H1 (cell line): ENCODE measurements around the gene MXD3. TPM values are rescaled to one million over a fixed set of nuclear protein-coding genes. Genes with fewer than 3 reads are reported as not detected.

Source experiments
- CTCF ChIA-PET: fragments of 300-600 bp; sonication (Branson Sonifier 250); formaldehyde crosslinking; loops from one replicate; lab custom pipeline; 2021; ENCODE audit not compliant: partially characterized antibody; lab: Charles Lee
- POLR2A ChIA-PET: fragments of 300-600 bp; sonication (Branson Sonifier 250); formaldehyde crosslinking; loops from one replicate; lab custom pipeline; 2021; ENCODE audit warnings: inconsistent platforms; ENCODE audit not compliant: partially characterized antibody; lab: Charles Lee
- DNase-seq, 2 experiments: peaks; one replicate each; pipeline versions ENCODE4 v3.0.0 to v3.0.0-alpha.2; 2010 to 2022; ENCODE audit warnings: low spot score in 2 of 2, low read depth in 1 of 2, mixed read lengths in 1 of 2
- FAIRE-seq: peaks from 2 replicates; lab custom pipeline; 2011; peaks lifted over from hg19 to GRCh38; lab: Jason Lieb, UNC
- H2AFZ ChIP-seq: 2 replicates; pipeline ENCODE4 v1.8.1; 2012; ENCODE audit warnings: low read length, inconsistent platforms
- H2AK5ac ChIP-seq: 2 replicates; pipeline ENCODE4 v1.6.1; 2013; ENCODE audit warnings: low read depth, low read length
- H2BK120ac ChIP-seq: replicated peaks from 2 replicates; pipeline ENCODE3; 2013; ENCODE audit warnings: low read depth, low read length, inconsistent platforms
- H2BK12ac ChIP-seq: 2 replicates; pipeline ENCODE4 v1.6.1; 2013; ENCODE audit warnings: low read depth, low read length
- H2BK15ac ChIP-seq: 2 replicates; pipeline ENCODE4 v1.6.1; 2013; ENCODE audit warnings: low read length
- H2BK20ac ChIP-seq: 2 replicates; pipeline ENCODE4 v1.6.1; 2013; ENCODE audit warnings: low read length
- H2BK5ac ChIP-seq: 2 replicates; pipeline ENCODE4 v1.6.1; 2013; ENCODE audit warnings: low read depth, low read length
- H3K14ac ChIP-seq: 2 replicates; pipeline ENCODE4 v1.6.1; 2013; ENCODE audit warnings: inconsistent platforms; ENCODE audit not compliant: insufficient read length
- H3K18ac ChIP-seq: 2 replicates; pipeline ENCODE4 v1.6.1; 2013; ENCODE audit warnings: low read length; ENCODE audit errors: extremely low read depth
- H3K23ac ChIP-seq: 2 replicates; pipeline ENCODE4 v1.6.1; 2013; ENCODE audit warnings: inconsistent platforms; ENCODE audit not compliant: insufficient read length
- H3K23me2 ChIP-seq: 2 replicates; pipeline ENCODE4 v1.6.1; 2013; ENCODE audit warnings: low read depth, low read length
- H3K27ac ChIP-seq: 2 replicates; pipeline ENCODE4 v1.6.1; 2011; ENCODE audit warnings: low read depth, low read length, inconsistent platforms
- H3K27me3 ChIP-seq, 4 experiments: replicated peaks in 1 of 4; 1 replicate in 1 of 4; 2 replicates in 3 of 4; pipeline versions ENCODE4 v1.6.1 to v1.8.1; 2011 to 2013; ENCODE audit warnings: low read length in 3 of 4, mild to moderate bottlenecking in 3 of 4, inconsistent platforms in 2 of 4, mixed read lengths in 2 of 4, moderate library complexity in 1 of 4; ENCODE audit not compliant: control insufficient read depth in 3 of 4, insufficient read depth in 3 of 4; ENCODE audit errors: extremely low read depth in 1 of 4
- H3K36me3 ChIP-seq, 4 experiments: 2 replicates each; pipeline versions ENCODE4 v1.6.1 to v1.8.1; 2011 to 2013; ENCODE audit warnings: mild to moderate bottlenecking in 4 of 4, low read length in 3 of 4, moderate library complexity in 2 of 4, control low read depth in 1 of 4, inconsistent platforms in 1 of 4; ENCODE audit not compliant: insufficient read depth in 4 of 4, control insufficient read depth in 2 of 4
- H3K4ac ChIP-seq: replicated peaks from 2 replicates; pipeline ENCODE3; 2013; ENCODE audit warnings: low read length, low read depth, mixed read lengths, inconsistent platforms; ENCODE audit not compliant: insufficient read length
- H3K4me1 ChIP-seq, 4 experiments: replicated peaks in 1 of 4; 1 replicate in 1 of 4; 2 replicates in 3 of 4; pipeline versions ENCODE4 v1.6.1 to v1.8.1; 2011 to 2013; ENCODE audit warnings: low read length in 3 of 4, inconsistent platforms in 2 of 4, mixed read lengths in 1 of 4; ENCODE audit not compliant: insufficient read depth in 4 of 4, control insufficient read depth in 3 of 4
- H3K4me2 ChIP-seq, 2 experiments: 2 replicates each; pipeline versions ENCODE4 v1.6.1 to v1.8.1; 2011 to 2013; ENCODE audit warnings: low read depth in 2 of 2, low read length in 2 of 2, control low read depth in 1 of 2, inconsistent platforms in 1 of 2, mild to moderate bottlenecking in 1 of 2; ENCODE audit not compliant: insufficient read depth in 1 of 2
- H3K4me3 ChIP-seq, 4 experiments: fragments of 200-600, 300-600 bp in 1 of 4; sonication (generic), shearing (Covaris generic), sonication (Bioruptor Twin) in 1 of 4; 2 replicates each; pipeline versions ENCODE4 v1.5.1 to v1.8.1; 2011 to 2016; ENCODE audit warnings: low read length in 4 of 4, low read depth in 3 of 4, control low read depth in 2 of 4, inconsistent platforms in 2 of 4, mild to moderate bottlenecking in 2 of 4, mixed read lengths in 1 of 4, moderate library complexity in 1 of 4; ENCODE audit not compliant: insufficient read depth in 2 of 4; ENCODE audit errors: extremely low read depth in 1 of 4
- H3K56ac ChIP-seq: replicated peaks from 2 replicates; pipeline ENCODE3; 2013; ENCODE audit warnings: low read depth, mild to moderate bottlenecking, mixed read lengths, low read length, inconsistent platforms; ENCODE audit not compliant: insufficient read length
- H3K79me1 ChIP-seq: 2 replicates; pipeline ENCODE4 v1.6.1; 2013; ENCODE audit warnings: low read depth, low read length, control low read depth
- H3K79me2 ChIP-seq, 2 experiments: 2 replicates each; pipeline versions ENCODE4 v1.6.1 to v1.8.1; 2012 to 2013; ENCODE audit warnings: low read length in 2 of 2, mild to moderate bottlenecking in 2 of 2, inconsistent platforms in 1 of 2; ENCODE audit not compliant: insufficient read depth in 2 of 2, control insufficient read depth in 1 of 2
- H3K9ac ChIP-seq, 4 experiments: replicated peaks in 1 of 4; 1 replicate in 1 of 4; 2 replicates in 3 of 4; pipeline versions ENCODE4 v1.6.1 to v1.8.1; 2011 to 2013; ENCODE audit warnings: low read depth in 3 of 4, low read length in 3 of 4, control low read depth in 2 of 4, mild to moderate bottlenecking in 2 of 4, moderate library complexity in 2 of 4, inconsistent platforms in 1 of 4; ENCODE audit errors: extremely low read depth in 1 of 4
- H3K9me3 ChIP-seq, 2 experiments: 2 replicates each; pipeline versions ENCODE4 v1.6.1 to v1.8.1; 2012 to 2013; ENCODE audit warnings: mild to moderate bottlenecking in 2 of 2, moderate library complexity in 2 of 2, control low read depth in 1 of 2, inconsistent platforms in 1 of 2, low read depth in 1 of 2, low read length in 1 of 2, mixed read lengths in 1 of 2; ENCODE audit not compliant: insufficient read depth in 2 of 2
- H4K20me1 ChIP-seq, 2 experiments: replicated peaks in 1 of 2; 2 replicates each; pipeline versions ENCODE3 to v1.8.1; 2011 to 2013; ENCODE audit warnings: inconsistent platforms in 2 of 2, low read length in 2 of 2, mild to moderate bottlenecking in 1 of 2; ENCODE audit not compliant: insufficient read depth in 2 of 2, control insufficient read depth in 1 of 2
- H4K5ac ChIP-seq: 2 replicates; pipeline ENCODE4 v1.6.1; 2013; ENCODE audit warnings: low read length, low read depth, mixed read lengths, inconsistent platforms; ENCODE audit not compliant: insufficient read length
- H4K8ac ChIP-seq: 2 replicates; pipeline ENCODE4 v1.8.0; 2013; ENCODE audit warnings: mild to moderate bottlenecking, moderate library complexity, low read length, inconsistent platforms; ENCODE audit not compliant: insufficient read depth; ENCODE audit errors: extremely low read depth
- H4K91ac ChIP-seq: replicated peaks from 2 replicates; pipeline ENCODE3; 2013; ENCODE audit warnings: low read length, mixed read lengths, inconsistent platforms; ENCODE audit not compliant: insufficient read length
- EP300 ChIP-seq, 2 experiments: IDR thresholded peaks; 1 replicate in 1 of 2; 2 replicates in 1 of 2; pipeline ENCODE4 v1.6.1; 2011 to 2012; ENCODE audit warnings: low read depth in 2 of 2, low read length in 2 of 2, mild to moderate bottlenecking in 2 of 2, borderline replicate concordance in 1 of 2, inconsistent platforms in 1 of 2, moderate library complexity in 1 of 2
- POU5F1 ChIP-seq: IDR thresholded peaks from 2 replicates; pipeline ENCODE4 v1.6.1; 2011; ENCODE audit warnings: low read depth, mild to moderate bottlenecking, low read length, moderate library complexity
- RAD21 ChIP-seq, 2 experiments: IDR thresholded peaks in 1 of 2; conservative IDR thresholded peaks in 1 of 2; 2 replicates each; pipeline ENCODE4 v1.6.1; 2011; ENCODE audit warnings: low read depth in 2 of 2, low read length in 2 of 2, improper control_type of control experiment in 1 of 2, inconsistent platforms in 1 of 2, mild to moderate bottlenecking in 1 of 2, moderate library complexity in 1 of 2
- RBBP5 ChIP-seq: IDR thresholded peaks from 2 replicates; pipeline ENCODE4 v1.7.1; 2012; ENCODE audit warnings: low read depth, mild to moderate bottlenecking, inconsistent platforms, low read length, moderate library complexity, borderline replicate concordance
- RFX5 ChIP-seq: IDR thresholded peaks from 2 replicates; pipeline ENCODE4 v1.6.1; 2011; ENCODE audit warnings: low read depth, low read length, improper control_type of control experiment, borderline replicate concordance
- RNF2 ChIP-seq: fragments of 200-900, 300-1000 bp; sonication (generic); IDR thresholded peaks from 2 replicates; pipeline ENCODE4 v1.7.1; 2016; ENCODE audit warnings: borderline replicate concordance, low read depth, mild to moderate bottlenecking, antibody characterized with exemption, low read length; ENCODE audit not compliant: poor library complexity, severe bottlenecking; ENCODE audit errors: missing control alignments
- SP4 ChIP-seq: IDR thresholded peaks from 2 replicates; pipeline ENCODE4 v1.6.1; 2012; ENCODE audit warnings: low read length, inconsistent platforms
- TAF7 ChIP-seq: optimal IDR thresholded peaks from 2 replicates; pipeline ENCODE3; 2011; ENCODE audit warnings: low read depth, mild to moderate bottlenecking, inconsistent platforms, low read length, moderate library complexity, borderline replicate concordance
- TBP ChIP-seq: IDR thresholded peaks from 2 replicates; pipeline ENCODE4 v1.6.1; 2011; ENCODE audit warnings: low read depth, low read length, improper control_type of control experiment
- TEAD4 ChIP-seq: IDR thresholded peaks from 2 replicates; pipeline ENCODE4 v1.6.1; 2012; ENCODE audit warnings: low read depth, low read length, inconsistent platforms, mixed read lengths
- WGBS, 2 experiments: shearing (Covaris generic) in 1 of 2; methylation state at CpG; one replicate each; pipeline versions ENCODE4 v1.1.6 to v1.1.7; 2013 to 2015; ENCODE audit warnings: low lambda C conversion rate in 2 of 2, mixed read lengths in 2 of 2, inconsistent platforms in 1 of 2, low coverage in 1 of 2, missing lambda C conversion rate in 1 of 2; ENCODE audit not compliant: insufficient replicate concordance in 2 of 2, insufficient coverage in 1 of 2, insufficient read length in 1 of 2; ENCODE audit errors: extremely low coverage in 1 of 2, missing lambda C conversion rate in 1 of 2; 5-methylcytosine and 5-hydroxymethylcytosine counted together
- polyA plus RNA-seq, 7 experiments: library from polyadenylated mRNA; depleted of rRNA in 3 of 7; stranded (reverse) in 5 of 7; unstranded in 2 of 7; fragments of >200 nt in 5 of 7; fragments of 200-250 nt in 2 of 7; gene quantifications; 1 replicate in 5 of 7; 2 replicates in 1 of 7; 4 replicates in 1 of 7; pipeline versions ENCODE4 v1.2.1 to v1.2.3, GENCODE V29; 2011 to 2013; ENCODE audit warnings: missing spikeins in 2 of 7, mixed read lengths in 2 of 7
- total RNA-seq: library from RNA; stranded (reverse); fragmentation: NEBNext Ultra II Directional; extraction: Animal tissue kit (Norgen Biotek cat#: 25700); gene quantifications from 2 replicates; pipeline ENCODE4 v1.2.1, GENCODE V29; 2021
- TF ChIP-seq, protein P1 (sequence below): IDR thresholded peaks from 2 replicates; pipeline ENCODE4 v1.6.1; 2012; ENCODE audit warnings: inconsistent platforms

MXD3 gene
- total and polyA plus RNA-seq, 2 of the 8 experiments (the other 6 are each of a cell fraction or from before 2014, with no cell fraction given), result 6.5 to 7.7 TPM

DNA sequence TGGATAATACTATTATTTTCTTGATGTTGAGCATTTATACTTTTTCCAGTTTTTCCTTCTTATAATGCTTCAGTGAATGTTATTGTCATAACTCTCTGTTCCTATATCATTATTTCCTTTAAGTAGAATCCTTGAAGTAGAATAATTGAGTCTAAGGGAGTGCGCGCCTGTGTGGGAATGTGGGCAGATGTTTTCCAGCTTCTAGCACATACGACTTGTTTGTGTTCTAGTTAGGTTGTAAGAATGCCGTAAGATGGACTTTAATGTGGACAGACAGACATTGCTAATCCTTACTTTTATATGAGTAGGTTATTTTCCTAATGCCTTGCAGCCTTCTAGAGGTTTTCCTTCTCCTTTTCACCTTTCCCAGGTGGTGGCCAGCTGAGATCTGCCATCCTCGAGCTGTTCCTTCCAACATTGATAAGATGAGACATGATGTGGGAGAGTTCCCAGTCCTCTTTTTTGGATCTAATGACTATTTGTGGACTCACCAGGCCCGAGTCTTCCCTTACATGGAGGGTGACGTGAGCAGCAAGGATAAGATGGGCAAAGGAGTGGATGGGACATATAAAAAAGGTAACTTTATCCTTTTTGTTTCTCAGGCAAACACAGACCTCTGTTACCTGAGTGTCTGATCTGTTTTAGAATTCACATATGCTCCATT is 42.3 kb downstream of the MXD3 start:
- Histone ChIP-seq H4K20me1 (peaks cover 0 to 2% of the 10 kb centered on the region in 2 experiments), H3K27me3 (no peaks in the 10 kb centered on the region), H3K23ac (no peak overlapping the region), H3K23me2 (no peaks in the 10 kb centered on the region), H3K79me2 (no peaks in the 10 kb centered on the region; a peak in 1 of 4 replicates), H2BK5ac (no peak overlapping the region), H4K8ac (no peak overlapping the region), H3K4me1 (no peaks in the 10 kb centered on the region), H3K79me1 (0 out of 2 replicates have a peak, but pooled peaks cover 2% of the 10 kb centered on the region), H2BK12ac (no peak overlapping the region), H3K9ac (no peak overlapping the region), H3K4ac (no peak overlapping the region), H3K4me2 (no peak overlapping the region), H3K36me3 (peaks cover 39 to 81% (median 61%) of the 10 kb centered on the region in 4 experiments), H2AK5ac (no peak overlapping the region), H3K14ac (no peak overlapping the region), H4K91ac (no peak overlapping the region), H4K5ac (no peak overlapping the region), H3K18ac (no peak overlapping the region), H2BK15ac (no peak overlapping the region), H3K9me3 (no peaks in the 10 kb centered on the region), H2BK20ac (no peak overlapping the region), H3K4me3 (no peak overlapping the region), H2AFZ (no peak overlapping the region), H3K27ac (no peak overlapping the region), H3K56ac (no peak overlapping the region), H2BK120ac (no peak overlapping the region)
- ChIA-PET POLR2A (interaction anchor here (0.6 to 1.8 kb wide), 3 partner anchors 16 to 85 kb away, joined by 3 to 5 read pairs (median 3); no protein-coding TSS in a partner anchor), CTCF (interaction anchor here (0.6 to 4.9 kb wide), 3 partner anchors 24 to 157 kb away, joined by 3 to 23 read pairs (median 3); no protein-coding TSS in a partner anchor)
- DNase-seq (no peak), FAIRE-seq (no peak)
- WGBS, 2 experiments, result 92% methylated on average over 7 of the region's 7 CpGs; no CpG with 5 or more reads in 1 of the 2 experiments
- TF ChIP-seq RNF2, result no peak
- no peak for TF ChIP-seq SP4
- TF ChIP-seq, protein P1, sequence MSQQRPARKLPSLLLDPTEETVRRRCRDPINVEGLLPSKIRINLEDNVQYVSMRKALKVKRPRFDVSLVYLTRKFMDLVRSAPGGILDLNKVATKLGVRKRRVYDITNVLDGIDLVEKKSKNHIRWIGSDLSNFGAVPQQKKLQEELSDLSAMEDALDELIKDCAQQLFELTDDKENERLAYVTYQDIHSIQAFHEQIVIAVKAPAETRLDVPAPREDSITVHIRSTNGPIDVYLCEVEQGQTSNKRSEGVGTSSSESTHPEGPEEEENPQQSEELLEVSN, result no peak
- TF ChIP-seq RAD21 (IDR thresholded peaks at IDR 0.05 in 1 of 2, conservative IDR thresholded peaks at IDR 0.05 in 1 of 2; ENCODE audit: low read depth in 2 of 2, low read length in 2 of 2), result no peak
- TF ChIP-seq TBP, result no peak
- no peak for TF ChIP-seq POU5F1
- no peak for TF ChIP-seq EP300 (IDR thresholded peaks at IDR 0.05; ENCODE audit: borderline replicate concordance in 1 of 2, low read depth in 2 of 2, low read length in 2 of 2)
- TF ChIP-seq TAF7, result no peak
- no peak for TF ChIP-seq RFX5
- TF ChIP-seq TEAD4, result no peak
- no peak for TF ChIP-seq RBBP5
